ENCODE results near the gene SH3GL2. TPM values are rescaled to one million over a fixed set of nuclear protein-coding genes. Genes with fewer than 3 reads are reported as not detected.

The SH3GL2 gene
- polyA plus RNA-seq, 3 donors, result not detected

- Histone ChIP-seq H3K4me3 (replicated peaks in 1 of 3; ENCODE audit: low read depth in 2 of 3, low read length in 3 of 3) (no peak overlapping the region), H3K4me2 (replicated peaks; ENCODE audit: extremely low read depth, low read length, poor library complexity, severe bottlenecking) (no peak overlapping the region), H4K20me1 (ENCODE audit: insufficient read depth, low read length) (no peaks in the 10 kb centered on the region), H3K4me1 (ENCODE audit: control insufficient read depth in 1 of 2, insufficient read depth in 2 of 2, low read length in 2 of 2) (no peaks in the 10 kb centered on the region), H3K9me3 (replicated peaks in 1 of 2; ENCODE audit: control insufficient read depth in 1 of 2, insufficient read depth in 1 of 2, low read length in 2 of 2) (no peaks in the 10 kb centered on the region), H3K36me3 (replicated peaks in 1 of 2; ENCODE audit: control insufficient read depth in 1 of 2, insufficient read depth in 2 of 2, low read length in 2 of 2) (no peaks in the 10 kb centered on the region), H3K9ac (ENCODE audit: insufficient read depth, low read length, poor library complexity, severe bottlenecking) (no peak overlapping the region), H2AFZ (ENCODE audit: insufficient read depth, low read depth, low read length, poor library complexity, severe bottlenecking) (no peak overlapping the region), H3K27me3 (ENCODE audit: control insufficient read depth in 2 of 2, insufficient read depth in 2 of 2, low read length in 2 of 2) (no peaks in the 10 kb centered on the region), H3K27ac (ENCODE audit: low read depth in 1 of 2, low read length in 2 of 2) (no peak overlapping the region), H3K79me2 (ENCODE audit: insufficient read depth, low read length) (no peaks in the 10 kb centered on the region)
- Mint-ChIP-seq H3K9me3 (peaks cover 0 to 8% (median 0%) of the 10 kb centered on the region in 7 donors), H3K27me3 (ENCODE audit: low read depth in 3 of 3) (peaks cover 0 to 2% (median 1%) of the 10 kb centered on the region in 3 donors), H3K36me3 (no peaks in the 10 kb centered on the region), H3K4me3 (no peak overlapping the region), H3K4me1 (no peaks in the 10 kb centered on the region), H3K27ac (no peak overlapping the region)
- TF ChIP-seq, protein P1, sequence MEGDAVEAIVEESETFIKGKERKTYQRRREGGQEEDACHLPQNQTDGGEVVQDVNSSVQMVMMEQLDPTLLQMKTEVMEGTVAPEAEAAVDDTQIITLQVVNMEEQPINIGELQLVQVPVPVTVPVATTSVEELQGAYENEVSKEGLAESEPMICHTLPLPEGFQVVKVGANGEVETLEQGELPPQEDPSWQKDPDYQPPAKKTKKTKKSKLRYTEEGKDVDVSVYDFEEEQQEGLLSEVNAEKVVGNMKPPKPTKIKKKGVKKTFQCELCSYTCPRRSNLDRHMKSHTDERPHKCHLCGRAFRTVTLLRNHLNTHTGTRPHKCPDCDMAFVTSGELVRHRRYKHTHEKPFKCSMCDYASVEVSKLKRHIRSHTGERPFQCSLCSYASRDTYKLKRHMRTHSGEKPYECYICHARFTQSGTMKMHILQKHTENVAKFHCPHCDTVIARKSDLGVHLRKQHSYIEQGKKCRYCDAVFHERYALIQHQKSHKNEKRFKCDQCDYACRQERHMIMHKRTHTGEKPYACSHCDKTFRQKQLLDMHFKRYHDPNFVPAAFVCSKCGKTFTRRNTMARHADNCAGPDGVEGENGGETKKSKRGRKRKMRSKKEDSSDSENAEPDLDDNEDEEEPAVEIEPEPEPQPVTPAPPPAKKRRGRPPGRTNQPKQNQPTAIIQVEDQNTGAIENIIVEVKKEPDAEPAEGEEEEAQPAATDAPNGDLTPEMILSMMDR (IDR thresholded peaks at IDR 0.05), result no peak
- intact Hi-C loops (cut with micrococcal nuclease), result no loop called here
- WGBS (ENCODE audit: insufficient coverage), result no CpG with 5 or more reads among the region's 4 CpGs
- no peak for DNase-seq
Observed at GRCh38 chr9:17555362-17556054, 23.4 kb upstream of the SH3GL2 start.

- no peak overlapping the region for H3K27ac Mint-ChIP-seq
Observed at GRCh38 chr9:17556255-17556654, 22.6 kb upstream of the SH3GL2 start.

More at GRCh38 chr9:17556255-17556654, 22.6 kb upstream of the SH3GL2 start:
- Histone ChIP-seq H4K20me1 (ENCODE audit: insufficient read depth, low read length) (no peaks in the 10 kb centered on the region), H3K4me2 (replicated peaks; ENCODE audit: extremely low read depth, low read length, poor library complexity, severe bottlenecking) (no peak overlapping the region), H3K4me1 (ENCODE audit: control insufficient read depth in 1 of 2, insufficient read depth in 2 of 2, low read length in 2 of 2) (no peaks in the 10 kb centered on the region), H3K9ac (ENCODE audit: insufficient read depth, low read length, poor library complexity, severe bottlenecking) (no peak overlapping the region), H3K36me3 (replicated peaks in 1 of 2; ENCODE audit: control insufficient read depth in 1 of 2, insufficient read depth in 2 of 2, low read length in 2 of 2) (no peaks in the 10 kb centered on the region), H3K4me3 (replicated peaks in 1 of 3; ENCODE audit: low read depth in 2 of 3, low read length in 3 of 3) (no peak overlapping the region), H3K27me3 (ENCODE audit: control insufficient read depth in 2 of 2, insufficient read depth in 2 of 2, low read length in 2 of 2) (no peaks in the 10 kb centered on the region), H3K9me3 (replicated peaks in 1 of 2; ENCODE audit: control insufficient read depth in 1 of 2, insufficient read depth in 1 of 2, low read length in 2 of 2) (no peaks in the 10 kb centered on the region), H2AFZ (ENCODE audit: insufficient read depth, low read depth, low read length, poor library complexity, severe bottlenecking) (no peak overlapping the region), H3K79me2 (ENCODE audit: insufficient read depth, low read length) (no peaks in the 10 kb centered on the region), H3K27ac (ENCODE audit: low read depth in 1 of 2, low read length in 2 of 2) (no peak overlapping the region)
- no peak overlapping the region for H3K4me3 Mint-ChIP-seq
- H3K36me3 Mint-ChIP-seq, result no peaks in the 10 kb centered on the region
- TF ChIP-seq, protein P1 (IDR thresholded peaks at IDR 0.05), result no peak
- intact Hi-C loops (cut with micrococcal nuclease), result no loop called here
- WGBS (ENCODE audit: insufficient coverage), result 97% methylated on average over 4 of the region's 8 CpGs
- H3K9me3 Mint-ChIP-seq, result peaks cover 0 to 8% (median 0%) of the 10 kb centered on the region in 7 donors
- H3K4me1 Mint-ChIP-seq, result no peaks in the 10 kb centered on the region
- H3K27me3 Mint-ChIP-seq (ENCODE audit: low read depth in 3 of 3), result peaks cover 0 to 2% (median 1%) of the 10 kb centered on the region in 3 donors
- DNase-seq, result no peak
